ENCODE measurements around the gene APOA4. TPM values are rescaled to one million over a fixed set of nuclear protein-coding genes. Genes with fewer than 3 reads are reported as not detected.

The APOA4 gene
- total RNA-seq, 1 experiment from 2014 or later: not detected

GRCh38 chr11:116851626-116852025, 28.5 kb upstream of the APOA4 start:
- no TSS peak for BruUV-seq (replicated peaks)
- peaks cover 3 to 13% of the 10 kb centered on the region in 2 experiments; a peak in 2 of 4 replicates for H3K36me3 ChIP-seq (ENCODE audit: control insufficient read depth in 1 of 2, insufficient read depth in 2 of 2, low read length in 2 of 2)
- H3K4me2 ChIP-seq (ENCODE audit: low read length): no peak overlapping the region
- H3K9me3 ChIP-seq (ENCODE audit: control insufficient read depth in 1 of 2, insufficient read depth in 1 of 2, low read depth in 1 of 2, low read length in 2 of 2): no peaks in the 10 kb centered on the region
- no peaks in the 10 kb centered on the region for H3K9me2 ChIP-seq (ENCODE audit: insufficient read depth)
- RAD21 ChIA-PET (ENCODE audit: low non-redundant PET in 1 of 2, low total read pairs in 2 of 2, uncharacterized antibody in 2 of 2, unreplicated experiment in 2 of 2): no interaction called here
- peaks cover 0 to 21% of the 10 kb centered on the region in 2 experiments; a peak in 2 of 4 replicates for H3K4me1 ChIP-seq (ENCODE audit: control insufficient read depth in 1 of 2, insufficient read depth in 2 of 2, low read length in 2 of 2)
- no peak overlapping the region for H3K9ac ChIP-seq (ENCODE audit: low read length)
- H3K27ac ChIP-seq (ENCODE audit: low read depth, low read length): no peak overlapping the region
- H3K27me3 ChIP-seq (ENCODE audit: insufficient read depth, low read length): no peaks in the 10 kb centered on the region
- no peaks in the 10 kb centered on the region for H3K79me2 ChIP-seq (ENCODE audit: insufficient read depth, low read length)
- DNase-seq (ENCODE audit: low read depth, low spot score) (no peak), ATAC-seq (no peak)
- no peak overlapping the region for H2AFZ ChIP-seq (ENCODE audit: low read depth, low read length, poor library complexity, severe bottlenecking)
- intact Hi-C loops (cut with micrococcal nuclease): no loop called here
- POLR2A ChIA-PET: no interaction called here
- H3K4me3 ChIP-seq (replicated peaks in 1 of 2; ENCODE audit: low read depth in 1 of 2, low read length in 2 of 2): no peak overlapping the region
- CTCF ChIA-PET: interaction anchor here (1.4 kb wide), 1 partner anchor 16 kb away, joined by 3 read pairs; no protein-coding TSS in a partner anchor
- TF ChIP-seq, protein P1, sequence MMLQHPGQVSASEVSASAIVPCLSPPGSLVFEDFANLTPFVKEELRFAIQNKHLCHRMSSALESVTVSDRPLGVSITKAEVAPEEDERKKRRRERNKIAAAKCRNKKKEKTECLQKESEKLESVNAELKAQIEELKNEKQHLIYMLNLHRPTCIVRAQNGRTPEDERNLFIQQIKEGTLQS (IDR thresholded peaks at IDR 0.05): no peak
- no peak for TF ChIP-seq POLR2A (IDR thresholded peaks at IDR 0.05; ENCODE audit: borderline replicate concordance, extremely low read depth, insufficient read depth, insufficient read length)
- TF ChIP-seq ZNF274 (IDR thresholded peaks at IDR 0.05; ENCODE audit: low read depth, low read length): no peak
- TF ChIP-seq CEBPB (IDR thresholded peaks at IDR 0.05; ENCODE audit: low read depth): no peak
- TF ChIP-seq SP1 (IDR thresholded peaks at IDR 0.05; ENCODE audit: low read depth): no peak
- TF ChIP-seq YY1 (IDR thresholded peaks at IDR 0.05; ENCODE audit: extremely low read depth, insufficient replicate concordance, low read depth, low read length): no peak
- H4K20me1 ChIP-seq (ENCODE audit: insufficient read depth): no peaks in the 10 kb centered on the region

DNA sequence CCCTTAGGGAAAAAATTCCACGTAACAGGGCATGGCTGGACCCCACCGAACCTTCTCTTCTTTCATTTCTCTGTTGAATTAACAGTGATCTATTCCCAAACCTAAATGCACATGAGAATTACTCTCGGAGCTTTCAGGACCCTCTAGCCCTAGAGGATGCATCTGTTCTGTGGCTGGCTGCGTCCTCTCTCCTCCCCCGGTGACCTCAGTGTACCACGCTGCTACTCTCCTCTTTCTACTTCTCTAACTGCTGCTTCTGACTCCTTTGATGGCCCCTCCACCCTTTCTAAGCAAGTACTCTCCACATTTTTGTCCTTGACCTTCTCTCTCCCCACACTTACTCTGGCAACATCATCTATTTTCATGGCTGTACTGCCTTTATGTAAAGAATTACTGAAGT, 26.4 kb upstream of the APOA4 start:
- CTCF ChIA-PET: no interaction called here
- intact Hi-C loops (cut with micrococcal nuclease): no loop called here
- Histone ChIP-seq H3K4me1 (ENCODE audit: control insufficient read depth in 1 of 2, insufficient read depth in 2 of 2, low read length in 2 of 2) (peaks cover 0 to 19% of the 10 kb centered on the region in 2 experiments; a peak in 2 of 4 replicates), H3K9me2 (ENCODE audit: insufficient read depth) (no peaks in the 10 kb centered on the region), H3K4me2 (ENCODE audit: low read length) (no peak overlapping the region), H4K20me1 (ENCODE audit: insufficient read depth) (no peaks in the 10 kb centered on the region), H3K36me3 (ENCODE audit: control insufficient read depth in 1 of 2, insufficient read depth in 2 of 2, low read length in 2 of 2) (peaks cover 3 to 13% of the 10 kb centered on the region in 2 experiments; a peak in 2 of 4 replicates), H3K4me3 (replicated peaks in 1 of 2; ENCODE audit: low read depth in 1 of 2, low read length in 2 of 2) (no peak overlapping the region), H3K27me3 (ENCODE audit: insufficient read depth, low read length) (no peaks in the 10 kb centered on the region), H2AFZ (ENCODE audit: low read depth, low read length, poor library complexity, severe bottlenecking) (no peak overlapping the region), H3K9me3 (ENCODE audit: control insufficient read depth in 1 of 2, insufficient read depth in 1 of 2, low read depth in 1 of 2, low read length in 2 of 2) (no peaks in the 10 kb centered on the region), H3K9ac (ENCODE audit: low read length) (no peak overlapping the region), H3K27ac (ENCODE audit: low read depth, low read length) (no peak overlapping the region), H3K79me2 (ENCODE audit: insufficient read depth, low read length) (no peaks in the 10 kb centered on the region)
- TF ChIP-seq JUND (IDR thresholded peaks at IDR 0.05): no peak
- TF ChIP-seq RAD21 (IDR thresholded peaks at IDR 0.05; ENCODE audit: low read depth): no peak
- TF ChIP-seq SRF (IDR thresholded peaks at IDR 0.05; ENCODE audit: low read depth): no peak
- TF ChIP-seq EGR1 (IDR thresholded peaks at IDR 0.05; ENCODE audit: low read depth): no peak
- TF ChIP-seq EZH2phosphoT487 (IDR thresholded peaks at IDR 0.05; ENCODE audit: borderline replicate concordance): no peak
- no peak for TF ChIP-seq EZH2 (IDR thresholded peaks at IDR 0.05)
- no peak for TF ChIP-seq ELF1 (IDR thresholded peaks at IDR 0.05; ENCODE audit: borderline replicate concordance, low read depth)
- no peak for TF ChIP-seq CBX3 (IDR thresholded peaks at IDR 0.05; ENCODE audit: low read depth)
- no peak for TF ChIP-seq ZNF274 (IDR thresholded peaks at IDR 0.05; ENCODE audit: low read depth, low read length)
- no peak for TF ChIP-seq CTCF (IDR thresholded peaks at IDR 0.05 in 2 of 3, conservative IDR thresholded peaks at IDR 0.05 in 1 of 3; ENCODE audit: borderline replicate concordance in 1 of 3, insufficient read depth in 1 of 3, low read depth in 2 of 3, low read length in 2 of 3)
- BruUV-seq (replicated peaks): no TSS peak
- DNase-seq (ENCODE audit: low read depth, low spot score): no peak
- RAD21 ChIA-PET (ENCODE audit: low non-redundant PET in 1 of 2, low total read pairs in 2 of 2, uncharacterized antibody in 2 of 2, unreplicated experiment in 2 of 2): no interaction called here
- POLR2A ChIA-PET: no interaction called here
- ATAC-seq: no peak
